ENCODE results near the gene TNNT1. TPM values are rescaled to one million over a fixed set of nuclear protein-coding genes. Genes with fewer than 3 reads are reported as not detected.

TNNT1 gene
- total RNA-seq, 1 experiment from 2014 or later: 188 TPM

DNA sequence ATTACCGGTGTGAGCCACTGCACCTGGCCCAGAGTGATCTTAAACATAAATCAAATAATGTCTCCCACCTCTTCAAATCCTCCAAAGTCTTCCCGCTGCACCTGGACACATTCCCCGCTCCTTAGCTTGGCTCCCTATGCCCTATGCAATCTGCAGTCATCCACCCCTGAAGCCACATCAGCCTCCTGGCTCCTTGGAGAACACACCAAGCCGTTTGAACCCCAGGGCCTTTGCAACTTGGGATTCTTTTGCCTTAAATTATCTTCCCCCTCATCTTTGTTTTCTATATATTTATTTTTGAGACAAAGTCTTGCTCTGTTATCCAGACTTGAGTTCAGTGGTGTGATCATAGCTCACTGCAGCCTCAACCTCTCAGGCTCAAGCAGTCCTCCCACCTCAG lies 20.1 kb upstream of the TNNT1 start:
- Histone ChIP-seq H3K9me3 (ENCODE audit: control insufficient read depth in 1 of 2, insufficient read depth in 1 of 2, low read depth in 1 of 2, low read length in 2 of 2) (no peaks in the 10 kb centered on the region), H3K4me2 (ENCODE audit: low read length) (no peak overlapping the region), H3K27me3 (ENCODE audit: insufficient read depth, low read length) (no peaks in the 10 kb centered on the region), H4K20me1 (ENCODE audit: insufficient read depth) (no peaks in the 10 kb centered on the region), H3K9ac (ENCODE audit: low read length) (no peak overlapping the region), H2AFZ (ENCODE audit: low read depth, low read length, poor library complexity, severe bottlenecking) (no peak overlapping the region), H3K79me2 (ENCODE audit: insufficient read depth, low read length) (no peaks in the 10 kb centered on the region), H3K4me3 (replicated peaks in 1 of 2; ENCODE audit: low read depth in 1 of 2, low read length in 2 of 2) (no peak overlapping the region), H3K27ac (ENCODE audit: low read depth, low read length) (no peak overlapping the region), H3K4me1 (ENCODE audit: control insufficient read depth in 1 of 2, insufficient read depth in 2 of 2, low read length in 2 of 2) (peaks cover 10 to 41% of the 10 kb centered on the region in 2 experiments; a peak in 3 of 4 replicates), H3K9me2 (ENCODE audit: insufficient read depth) (no peaks in the 10 kb centered on the region), H3K36me3 (ENCODE audit: control insufficient read depth in 1 of 2, insufficient read depth in 2 of 2, low read length in 2 of 2) (no peaks in the 10 kb centered on the region)
- RAD21 ChIA-PET (ENCODE audit: low non-redundant PET in 1 of 2, low total read pairs in 2 of 2, uncharacterized antibody in 2 of 2, unreplicated experiment in 2 of 2): no interaction called here
- DNase-seq (ENCODE audit: low read depth, low spot score) (no peak), ATAC-seq (no peak)
- TF ChIP-seq MAX (IDR thresholded peaks at IDR 0.05): no peak
- TF ChIP-seq POLR2A (IDR thresholded peaks at IDR 0.05; ENCODE audit: borderline replicate concordance, extremely low read depth, insufficient read depth, insufficient read length): no peak
- no peak for TF ChIP-seq ZFX (IDR thresholded peaks at IDR 0.05)
- no peak for TF ChIP-seq POLR2AphosphoS5 (IDR thresholded peaks at IDR 0.05; ENCODE audit: low read depth, low read length)
- no peak for TF ChIP-seq SP1 (IDR thresholded peaks at IDR 0.05; ENCODE audit: low read depth)
- no peak for TF ChIP-seq YY1 (IDR thresholded peaks at IDR 0.05; ENCODE audit: extremely low read depth, insufficient replicate concordance, low read depth, low read length)
- TF ChIP-seq EZH2phosphoT487 (IDR thresholded peaks at IDR 0.05; ENCODE audit: borderline replicate concordance): no peak
- TF ChIP-seq CEBPB (IDR thresholded peaks at IDR 0.05; ENCODE audit: low read depth): no peak
- no peak for TF ChIP-seq ZNF274 (IDR thresholded peaks at IDR 0.05; ENCODE audit: low read depth, low read length)
- no peak for TF ChIP-seq ZBTB33 (IDR thresholded peaks at IDR 0.05; ENCODE audit: extremely low read depth, insufficient replicate concordance, low read length)
- no peak for TF ChIP-seq EZH2 (IDR thresholded peaks at IDR 0.05)
- TF ChIP-seq ELF1 (IDR thresholded peaks at IDR 0.05; ENCODE audit: borderline replicate concordance, low read depth): no peak
- TF ChIP-seq JUND (IDR thresholded peaks at IDR 0.05): no peak
- no peak for TF ChIP-seq RAD21 (IDR thresholded peaks at IDR 0.05; ENCODE audit: low read depth)
- TF ChIP-seq EGR1 (IDR thresholded peaks at IDR 0.05; ENCODE audit: low read depth): no peak
- CTCF ChIA-PET: interaction anchor here (2.1 kb wide), 1 partner anchor 8 kb away, joined by 5 read pairs; no protein-coding TSS in a partner anchor
- intact Hi-C loops (cut with micrococcal nuclease): loop anchor here (5.0 kb wide), 1 partner anchor 88 kb away; the partner anchor contains the start of gene PPP6R1
- POLR2A ChIA-PET: interaction anchor here (1.3 kb wide), 1 partner anchor 9 kb away, joined by 4 read pairs; no protein-coding TSS in a partner anchor
- no TSS peak for BruUV-seq (replicated peaks)
